HEK293T (cell line): ENCODE measurements around the gene HOXA7.
A peak's percentile ranks its signal among the peaks of the same experiment; 100 is the strongest.

ENCODE experiments used
- CTCF ChIA-PET: fragments of 350-600 bp; formaldehyde crosslinking; extraction: SDS; loops from one replicate; lab custom pipeline; 2021; ENCODE audit warnings: antibody characterized with exemption, inconsistent platforms; lab: Yijun Ruan, JAX
- POLR2A ChIA-PET: fragments of 350-600 bp; formaldehyde crosslinking; extraction: SDS; loops from one replicate; lab custom pipeline; 2020; ENCODE audit warnings: antibody characterized with exemption, inconsistent platforms; lab: Yijun Ruan, JAX
- DNase-seq: peaks from one replicate; pipeline ENCODE4 v3.0.0; 2012; ENCODE audit warnings: mixed read lengths; ENCODE audit errors: extremely low spot score
- ARNT ChIP-seq: fragments of 450-650 bp; IDR thresholded peaks from 2 replicates; pipeline ENCODE4 v1.6.1; 2017; ENCODE audit warnings: mild to moderate bottlenecking
- BHLHE40 ChIP-seq: fragments of 450-650 bp; IDR thresholded peaks from 2 replicates; pipeline ENCODE4 v1.6.1; 2016; ENCODE audit warnings: mild to moderate bottlenecking, moderate library complexity, borderline replicate concordance
- CTBP1 ChIP-seq: fragments of 450-650 bp; IDR thresholded peaks from 2 replicates; pipeline ENCODE4 v1.6.1; 2016; ENCODE audit warnings: borderline replicate concordance
- ELF4 ChIP-seq: fragments of 450-650 bp; IDR thresholded peaks from 2 replicates; pipeline ENCODE4 v1.6.1; 2017; ENCODE audit warnings: antibody characterized with exemption
- FOXA1 ChIP-seq: fragments of 450-650 bp; IDR thresholded peaks from 2 replicates; pipeline ENCODE4 v1.6.1; 2016; ENCODE audit warnings: mild to moderate bottlenecking
- FOXK2 ChIP-seq: fragments of 450-650 bp; IDR thresholded peaks from 2 replicates; pipeline ENCODE4 v1.6.1; 2016; ENCODE audit warnings: mild to moderate bottlenecking
- FOXM1 ChIP-seq: fragments of 450-650 bp; IDR thresholded peaks from 2 replicates; pipeline ENCODE4 v1.6.1; 2017; ENCODE audit warnings: mild to moderate bottlenecking, borderline replicate concordance
- HDGF ChIP-seq: fragments of 450-650 bp; IDR thresholded peaks from 2 replicates; pipeline ENCODE4 v1.6.1; 2017; ENCODE audit warnings: antibody characterized with exemption, borderline replicate concordance
- L3MBTL2 ChIP-seq: fragments of 450-650 bp; conservative IDR thresholded peaks from 2 replicates; pipeline ENCODE4 v1.6.1; 2016; ENCODE audit warnings: mild to moderate bottlenecking
- LEF1 ChIP-seq: fragments of 450-650 bp; IDR thresholded peaks from 2 replicates; pipeline ENCODE4 v1.6.1; 2017; ENCODE audit warnings: mild to moderate bottlenecking, borderline replicate concordance
- NFRKB ChIP-seq: fragments of 450-650 bp; IDR thresholded peaks from 2 replicates; pipeline ENCODE4 v1.6.1; 2016; ENCODE audit warnings: mild to moderate bottlenecking, moderate library complexity
- PKNOX1 ChIP-seq: fragments of 450-650 bp; IDR thresholded peaks from 2 replicates; pipeline ENCODE4 v1.6.1; 2016
- SP1 ChIP-seq: fragments of 450-650 bp; IDR thresholded peaks from 2 replicates; pipeline ENCODE4 v1.6.1; 2017
- SUZ12 ChIP-seq: fragments of 450-650 bp; IDR thresholded peaks from 2 replicates; pipeline ENCODE4 v1.6.1; 2016; ENCODE audit warnings: mild to moderate bottlenecking
- TARDBP ChIP-seq: fragments of 450-650 bp; IDR thresholded peaks from 2 replicates; pipeline ENCODE4 v1.6.1; 2016
- ZNF384 ChIP-seq: fragments of 450-650 bp; IDR thresholded peaks from 2 replicates; pipeline ENCODE4 v1.6.1; 2016

HOXA7 gene

DNA sequence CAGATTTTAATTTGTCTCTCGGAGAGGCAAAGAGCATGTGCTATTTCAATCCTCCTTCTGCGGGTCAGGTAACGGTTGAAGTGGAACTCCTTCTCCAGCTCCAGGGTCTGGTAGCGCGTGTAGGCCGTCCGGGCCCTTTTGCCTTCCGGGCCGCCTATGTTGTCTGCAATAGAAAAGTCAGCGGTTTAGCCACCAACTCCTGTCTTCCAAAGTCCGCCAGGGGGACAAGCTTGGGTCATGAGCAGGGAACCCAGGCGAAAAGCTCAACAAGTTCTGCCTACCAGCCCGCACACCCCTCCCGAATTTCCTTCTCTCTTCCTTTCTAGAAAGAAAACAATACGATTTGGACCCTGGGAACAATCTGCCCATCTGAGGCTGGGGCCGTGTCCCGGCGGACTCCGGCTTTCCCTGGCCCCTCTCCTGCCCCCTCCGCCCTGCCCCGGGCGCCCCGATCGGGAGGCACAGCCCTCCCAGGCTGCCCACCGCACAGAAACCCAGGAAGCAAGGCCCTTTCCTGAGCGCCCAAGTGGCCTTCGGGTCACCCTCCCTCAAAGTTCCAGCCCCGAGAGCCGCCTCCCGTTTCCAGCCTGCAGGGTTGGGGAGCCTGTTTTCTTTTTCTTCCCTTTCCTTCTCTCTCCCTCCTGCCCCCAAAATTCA lies 14.4 kb downstream of the HOXA7 start:
- TF ChIP-seq ARNT = no peak
- no peak for DNase-seq
- POLR2A ChIA-PET = interaction anchor here (0.9 to 3.5 kb wide), 17 partner anchors 9 to 455 kb away, joined by 3 to 15 read pairs (median 5); partner anchors contain the start of genes HOXA1, HOXA4, HOXA7 and SKAP2
- CTCF ChIA-PET = interaction anchor here (0.8 to 2.4 kb wide), 7 partner anchors 8 to 770 kb away, joined by 3 to 13 read pairs (median 4); no protein-coding TSS in a partner anchor

DNA sequence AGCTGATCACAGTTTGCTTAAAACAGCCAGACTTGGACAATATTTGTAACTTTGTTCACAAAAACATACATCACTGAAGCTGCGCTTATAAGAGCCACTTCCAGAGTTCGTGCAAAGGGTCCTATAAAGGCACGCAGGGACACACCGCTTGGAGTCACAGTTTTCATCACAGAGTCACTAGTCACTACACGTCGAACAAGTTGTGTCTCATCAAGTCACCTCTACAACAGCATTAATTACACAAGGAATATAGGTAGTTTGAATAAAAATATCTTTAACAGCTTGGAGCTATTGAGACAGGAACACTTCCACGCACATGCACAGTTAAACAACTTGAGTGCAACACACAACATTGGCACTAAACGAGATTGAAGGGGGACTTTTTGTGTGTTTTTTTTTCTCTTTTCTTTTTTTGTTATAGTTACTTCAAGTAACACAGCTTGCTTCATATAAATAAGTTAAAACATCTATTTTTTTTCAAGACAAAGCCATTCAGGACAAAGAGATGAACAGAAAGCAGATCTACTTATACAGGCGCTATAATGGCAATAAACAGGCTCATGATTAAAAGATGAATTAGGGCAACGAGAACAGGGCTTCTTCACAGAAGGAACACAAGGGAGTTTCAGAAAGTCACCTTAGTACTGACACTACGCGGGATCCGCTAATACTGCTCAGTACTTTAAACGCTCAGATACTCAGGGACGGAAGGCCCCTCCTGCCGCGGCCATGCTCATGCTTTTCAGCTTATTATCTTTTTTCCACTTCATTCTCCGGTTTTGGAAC lies 15.1 kb downstream of the HOXA7 start:
- DNase-seq = no peak
- TF ChIP-seq PKNOX1 (no peak), BHLHE40 (no peak), CTBP1 (no peak)
- POLR2A ChIA-PET = interaction anchor here (0.9 to 3.5 kb wide), 16 partner anchors 7 to 454 kb away, joined by 3 to 15 read pairs (median 5); partner anchors contain the start of genes HOXA11, HOXA3, HOXA4 and HOXA7
- CTCF ChIA-PET = interaction anchor here (0.8 to 2.4 kb wide), 7 partner anchors 8 to 770 kb away, joined by 3 to 13 read pairs (median 4); no protein-coding TSS in a partner anchor

DNA sequence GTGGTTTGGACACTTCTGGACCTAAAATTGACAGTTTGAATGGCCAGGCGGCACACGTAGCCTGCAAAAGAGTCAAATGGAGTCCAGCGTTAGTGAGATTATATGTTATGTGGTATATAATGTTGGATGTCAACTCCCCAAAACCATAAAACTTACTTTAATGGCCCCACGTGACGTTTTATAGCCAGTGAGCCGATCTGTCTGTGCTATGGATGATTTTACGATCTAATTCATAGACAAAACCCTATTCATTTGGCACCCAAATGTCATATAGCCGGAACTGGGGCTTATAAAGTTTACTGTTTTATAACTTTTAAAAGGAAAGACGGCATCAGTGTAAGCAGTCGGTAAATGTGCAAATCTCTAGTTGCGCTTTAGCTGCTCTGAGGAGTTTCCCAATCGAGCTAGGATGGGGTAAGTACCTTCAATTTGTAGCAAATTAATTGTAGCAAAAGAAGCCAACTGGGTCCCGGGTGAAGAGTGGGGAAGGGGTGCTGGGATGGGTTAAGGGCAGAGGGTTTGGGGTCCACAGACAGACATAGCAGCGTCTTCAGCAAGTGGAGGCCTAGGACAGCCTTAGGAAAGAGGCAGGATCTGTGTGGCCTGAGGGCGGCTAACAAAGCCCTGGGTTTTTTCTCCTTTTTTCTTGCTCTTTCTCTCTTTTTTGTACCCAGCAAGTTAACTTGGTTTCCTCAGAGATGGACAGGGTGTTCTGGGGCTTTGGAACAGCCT lies 16.2 kb downstream of the HOXA7 start:
- POLR2A ChIA-PET = interaction anchor here (0.7 to 3.5 kb wide), 17 partner anchors 8 to 283 kb away, joined by 3 to 15 read pairs (median 4); partner anchors contain the start of genes HOXA1, HOXA11, HOXA3 and HOXA4
- TF ChIP-seq TARDBP (no peak), FOXK2 (no peak), SP1 (no peak), NFRKB (no peak), L3MBTL2 (peak; percentile 41), ELF4 (peak; percentile 43), SUZ12 (no peak), FOXA1 (no peak), CTBP1 (peak; percentile 93), FOXM1 (peak; percentile 38; the same call in 1 of the 2 replicates), ARNT (peak; percentile 67; the same call in 1 of the 2 replicates), ZNF384 (no peak), HDGF (no peak), PKNOX1 (peak; percentile 94), BHLHE40 (peak; percentile 48; the same call in 1 of the 2 replicates), LEF1 (no peak)
- no peak for DNase-seq
- CTCF ChIA-PET = interaction anchor here (0.5 to 2.4 kb wide), 4 partner anchors 39 to 458 kb away, joined by 3 to 13 read pairs (median 4); no protein-coding TSS in a partner anchor

GRCh38 chr7:27139334-27140125 lies 16.9 kb downstream of the HOXA7 start:
- ChIA-PET CTCF (interaction anchor here (0.5 to 2.4 kb wide), 4 partner anchors 40 to 457 kb away, joined by 3 to 13 read pairs (median 4); no protein-coding TSS in a partner anchor), POLR2A (interaction anchor here (0.8 to 3.5 kb wide), 11 partner anchors 9 to 280 kb away, joined by 3 to 15 read pairs (median 4); partner anchors contain the start of genes HOXA11, HOXA3 and HOXA7)
- no peak for TF ChIP-seq SP1
- TF ChIP-seq ZNF384 = no peak
- no peak for TF ChIP-seq PKNOX1
- no peak for TF ChIP-seq CTBP1
- TF ChIP-seq ARNT = no peak
- TF ChIP-seq HDGF = no peak
- TF ChIP-seq FOXK2 = no peak
- no peak for TF ChIP-seq SUZ12
- no peak; the same call in 1 of the 2 replicates for TF ChIP-seq L3MBTL2
- no peak for TF ChIP-seq FOXM1
- no peak for TF ChIP-seq ELF4
- TF ChIP-seq LEF1 = no peak
- no peak for TF ChIP-seq NFRKB
- DNase-seq = no peak

DNA sequence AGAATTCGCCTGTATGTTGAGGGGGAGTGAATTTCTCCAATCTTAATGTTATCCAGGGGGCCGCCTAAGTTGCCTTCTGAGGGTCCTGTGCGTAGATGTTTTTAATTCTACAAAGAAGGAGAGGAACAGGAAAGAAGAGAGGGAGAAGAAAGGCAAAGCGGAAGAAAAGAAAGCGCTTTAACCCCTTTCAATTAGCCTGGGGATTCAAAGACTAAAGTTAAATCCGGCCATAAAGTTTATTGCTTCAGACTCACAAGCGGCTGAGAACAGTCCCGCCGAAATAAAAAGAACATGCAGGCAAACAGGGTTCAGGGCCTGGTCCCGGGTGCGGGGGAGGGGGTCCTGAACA lies 17.5 kb downstream of the HOXA7 start:
- DNase-seq = no peak
- ChIA-PET CTCF (interaction anchor here (0.6 kb wide), 1 partner anchor 452 kb away, joined by 3 read pairs; no protein-coding TSS in a partner anchor), POLR2A (interaction anchor here (1.0 to 3.5 kb wide), 5 partner anchors 9 to 24 kb away, joined by 3 to 15 read pairs (median 12); partner anchors contain the start of gene HOXA3)
- no peak for TF ChIP-seq SP1
- TF ChIP-seq L3MBTL2 = 0 out of 2 replicates have a peak, but pooled peaks have one; percentile 23
